ENCODE data around the gene MROH2A. TPM values are rescaled to one million over a fixed set of nuclear protein-coding genes. Genes with fewer than 3 reads are reported as not detected.

MROH2A gene
- total RNA-seq, 4 donors from 2014 or later, result not detected

DNA sequence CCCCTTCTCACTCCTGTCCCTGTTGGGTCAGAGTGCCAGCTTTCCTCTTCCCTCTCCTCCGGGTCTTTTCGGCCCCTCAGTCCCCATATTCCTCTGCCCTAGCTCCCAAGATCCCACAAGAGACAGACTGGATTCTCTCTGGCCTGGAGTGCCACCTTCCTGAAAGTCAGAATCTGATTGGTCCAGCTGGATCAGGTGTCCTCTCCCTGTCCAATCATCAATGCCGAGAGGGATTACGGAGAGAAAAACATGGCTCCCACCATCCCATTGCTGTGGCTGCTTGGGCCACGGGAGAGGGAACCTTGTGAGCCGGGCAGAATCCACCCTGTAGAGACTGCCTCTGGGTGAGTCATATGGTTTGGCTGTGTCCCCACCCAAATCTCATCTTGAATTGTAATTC lies 2.7 kb upstream of the MROH2A start:
- Histone ChIP-seq H3K9me3 (peaks cover 0 to 10% (median 3%) of the 10 kb centered on the region in 4 donors), H3K4me3 (no peak overlapping the region), H3K27ac (replicated peaks in 1 of 4) (no peak overlapping the region), H3K27me3 (no peaks in the 10 kb centered on the region), H3K4me1 (no peaks in the 10 kb centered on the region), H3K36me3 (no peaks in the 10 kb centered on the region)
- 89% methylated on average over 6 of the region's 6 CpGs for WGBS
- intact Hi-C loops (cut with DNase I), result no loop called here
- TF ChIP-seq, protein P1, sequence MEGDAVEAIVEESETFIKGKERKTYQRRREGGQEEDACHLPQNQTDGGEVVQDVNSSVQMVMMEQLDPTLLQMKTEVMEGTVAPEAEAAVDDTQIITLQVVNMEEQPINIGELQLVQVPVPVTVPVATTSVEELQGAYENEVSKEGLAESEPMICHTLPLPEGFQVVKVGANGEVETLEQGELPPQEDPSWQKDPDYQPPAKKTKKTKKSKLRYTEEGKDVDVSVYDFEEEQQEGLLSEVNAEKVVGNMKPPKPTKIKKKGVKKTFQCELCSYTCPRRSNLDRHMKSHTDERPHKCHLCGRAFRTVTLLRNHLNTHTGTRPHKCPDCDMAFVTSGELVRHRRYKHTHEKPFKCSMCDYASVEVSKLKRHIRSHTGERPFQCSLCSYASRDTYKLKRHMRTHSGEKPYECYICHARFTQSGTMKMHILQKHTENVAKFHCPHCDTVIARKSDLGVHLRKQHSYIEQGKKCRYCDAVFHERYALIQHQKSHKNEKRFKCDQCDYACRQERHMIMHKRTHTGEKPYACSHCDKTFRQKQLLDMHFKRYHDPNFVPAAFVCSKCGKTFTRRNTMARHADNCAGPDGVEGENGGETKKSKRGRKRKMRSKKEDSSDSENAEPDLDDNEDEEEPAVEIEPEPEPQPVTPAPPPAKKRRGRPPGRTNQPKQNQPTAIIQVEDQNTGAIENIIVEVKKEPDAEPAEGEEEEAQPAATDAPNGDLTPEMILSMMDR (IDR thresholded peaks at IDR 0.05), result no peak
- TF ChIP-seq EP300 (IDR thresholded peaks at IDR 0.05) (no peak), POLR2A (IDR thresholded peaks at IDR 0.05; ENCODE audit: low read depth) (no peak), POLR2AphosphoS5 (IDR thresholded peaks at IDR 0.05) (no peak)
- DNase-seq (ENCODE audit: extremely low spot score), result no peak

DNA sequence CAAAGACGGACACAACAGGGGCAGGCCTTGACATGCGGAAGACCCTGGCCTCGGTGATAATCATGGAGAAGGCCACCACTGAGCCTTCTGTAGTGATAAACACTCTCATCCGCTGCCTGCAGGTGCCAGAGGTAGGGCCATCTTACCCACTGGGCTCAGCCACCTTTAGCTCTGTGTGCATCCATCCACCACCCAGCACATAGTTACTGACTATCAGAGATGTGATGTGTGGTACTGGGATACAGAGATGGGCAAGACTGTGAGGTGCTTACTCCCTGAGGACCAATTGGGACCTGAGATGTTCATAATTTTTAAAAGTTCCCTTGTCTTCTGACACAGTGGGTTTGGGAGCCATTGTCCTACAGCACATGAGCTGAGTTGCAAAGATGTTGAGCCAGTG lies 1.6 kb downstream of the MROH2A start:
- H3K27me3 ChIP-seq, result peaks cover 0 to 4% (median 0%) of the 10 kb centered on the region in 4 donors
- H3K36me3 ChIP-seq, result no peaks in the 10 kb centered on the region
- H3K4me3 ChIP-seq, result no peak overlapping the region
- no peaks in the 10 kb centered on the region for H3K4me1 ChIP-seq
- no peak for TF ChIP-seq POLR2A (IDR thresholded peaks at IDR 0.05; ENCODE audit: low read depth)
- TF ChIP-seq EP300 (IDR thresholded peaks at IDR 0.05), result no peak
- TF ChIP-seq POLR2AphosphoS5 (IDR thresholded peaks at IDR 0.05), result no peak
- TF ChIP-seq, protein P1 (IDR thresholded peaks at IDR 0.05), result no peak
- WGBS, result 100% methylated on average over 1 of the region's 4 CpGs
- DNase-seq (ENCODE audit: extremely low spot score), result peak; percentile 81
- intact Hi-C loops (cut with DNase I), result no loop called here
- H3K27ac ChIP-seq (replicated peaks in 1 of 4), result no peak overlapping the region
- peaks cover 0 to 10% (median 3%) of the 10 kb centered on the region in 4 donors for H3K9me3 ChIP-seq

DNA sequence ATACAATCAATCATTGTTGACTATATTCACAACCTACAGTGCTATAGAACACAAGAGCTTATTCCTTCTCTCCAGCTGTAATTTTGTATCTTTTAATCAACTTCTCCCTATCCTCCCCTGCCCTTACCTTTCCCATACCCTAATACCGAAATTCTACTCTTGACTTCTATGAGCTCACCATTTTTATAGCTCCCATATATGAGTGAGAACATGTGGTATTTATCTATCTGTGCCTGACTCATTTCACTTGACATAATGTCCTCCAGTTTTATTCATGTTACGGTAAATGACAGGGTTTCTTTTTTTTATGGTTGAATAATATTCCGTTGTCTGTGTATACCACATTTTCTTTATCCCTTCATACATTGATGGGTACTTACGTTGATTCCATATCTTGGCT lies 2.6 kb downstream of the MROH2A start:
- H3K27ac ChIP-seq (replicated peaks in 1 of 4), result no peak overlapping the region
- no peaks in the 10 kb centered on the region for H3K36me3 ChIP-seq
- WGBS, result 90% methylated on average over 4 of the region's 4 CpGs
- H3K9me3 ChIP-seq, result peaks cover 0 to 10% (median under 1%) of the 10 kb centered on the region in 4 donors
- TF ChIP-seq, protein P1 (IDR thresholded peaks at IDR 0.05), result no peak
- TF ChIP-seq EP300 (IDR thresholded peaks at IDR 0.05), result no peak
- no peak for TF ChIP-seq POLR2A (IDR thresholded peaks at IDR 0.05; ENCODE audit: low read depth)
- TF ChIP-seq POLR2AphosphoS5 (IDR thresholded peaks at IDR 0.05), result no peak
- no peak overlapping the region for H3K4me3 ChIP-seq
- H3K27me3 ChIP-seq, result peaks cover 0 to 9% (median 0%) of the 10 kb centered on the region in 4 donors
- intact Hi-C loops (cut with DNase I), result no loop called here
- H3K4me1 ChIP-seq, result no peaks in the 10 kb centered on the region
- no peak for DNase-seq (ENCODE audit: extremely low spot score)

DNA sequence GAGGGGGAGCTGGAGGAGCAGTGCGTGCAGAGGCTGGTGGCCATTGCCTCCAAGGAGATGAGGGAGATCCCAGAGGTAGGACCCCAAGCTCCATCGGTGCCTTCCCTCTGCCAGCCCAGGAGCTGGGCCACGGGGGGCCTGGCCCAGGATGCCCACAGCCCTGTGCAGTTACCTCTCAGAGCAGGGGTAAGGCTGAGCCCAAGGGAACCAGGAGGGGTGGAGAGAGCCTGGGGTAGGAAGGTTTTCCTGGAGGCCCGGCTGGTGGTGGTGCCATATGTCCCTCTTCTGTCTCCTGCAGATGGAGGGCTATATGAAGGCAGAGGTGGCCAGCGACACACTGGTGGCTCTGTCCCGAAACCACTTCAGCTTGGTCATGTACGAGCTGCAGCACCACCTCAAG lies 11.4 kb downstream of the MROH2A start:
- Histone ChIP-seq H3K4me3 (no peak overlapping the region), H3K27ac (replicated peaks in 1 of 4) (no peak overlapping the region), H3K36me3 (no peaks in the 10 kb centered on the region), H3K9me3 (no peaks in the 10 kb centered on the region), H3K4me1 (no peaks in the 10 kb centered on the region), H3K27me3 (peaks cover 0 to 7% (median 0%) of the 10 kb centered on the region in 4 donors)
- intact Hi-C loops (cut with DNase I), result no loop called here
- no peak for DNase-seq (ENCODE audit: extremely low spot score)
- TF ChIP-seq, protein P1 (IDR thresholded peaks at IDR 0.05), result no peak
- TF ChIP-seq EP300 (IDR thresholded peaks at IDR 0.05), result no peak
- no peak for TF ChIP-seq POLR2A (IDR thresholded peaks at IDR 0.05; ENCODE audit: low read depth)
- 93% methylated on average over 4 of the region's 7 CpGs for WGBS
